HUES64 (cell line): ENCODE measurements around the gene CSF2RB.

Experiments used
- H3K27ac ChIP-seq: 2 replicates; pipeline ENCODE4 v1.7.0; 2013; ENCODE audit warnings: low read depth, low read length, inconsistent platforms
- H3K27me3 ChIP-seq: 2 replicates; pipeline ENCODE4 v1.6.1; 2013; ENCODE audit warnings: mild to moderate bottlenecking, low read length; ENCODE audit not compliant: insufficient read depth
- H3K36me3 ChIP-seq: 2 replicates; pipeline ENCODE4 v1.6.1; 2013; ENCODE audit warnings: mild to moderate bottlenecking, low read length; ENCODE audit not compliant: insufficient read depth
- H3K4me1 ChIP-seq: 2 replicates; pipeline ENCODE4 v1.6.1; 2013; ENCODE audit warnings: mild to moderate bottlenecking, low read length, moderate library complexity; ENCODE audit not compliant: insufficient read depth
- H3K4me3 ChIP-seq: 2 replicates; pipeline ENCODE4 v1.5.1; 2013; ENCODE audit warnings: mild to moderate bottlenecking, low read length, moderate library complexity
- H3K9ac ChIP-seq: 2 replicates; pipeline ENCODE4 v1.6.1; 2013; ENCODE audit warnings: mild to moderate bottlenecking, low read depth, low read length
- H3K9me3 ChIP-seq: 2 replicates; pipeline ENCODE4 v1.6.1; 2013; ENCODE audit warnings: low read depth, low read length; ENCODE audit not compliant: insufficient read depth
- WGBS: fragments of 150-250, 120-280 bp; methylation state at CpG from one replicate; pipeline ENCODE4 v1.1.7; 2013; ENCODE audit warnings: missing lambda C conversion rate; 5-methylcytosine and 5-hydroxymethylcytosine counted together

Gene CSF2RB

DNA sequence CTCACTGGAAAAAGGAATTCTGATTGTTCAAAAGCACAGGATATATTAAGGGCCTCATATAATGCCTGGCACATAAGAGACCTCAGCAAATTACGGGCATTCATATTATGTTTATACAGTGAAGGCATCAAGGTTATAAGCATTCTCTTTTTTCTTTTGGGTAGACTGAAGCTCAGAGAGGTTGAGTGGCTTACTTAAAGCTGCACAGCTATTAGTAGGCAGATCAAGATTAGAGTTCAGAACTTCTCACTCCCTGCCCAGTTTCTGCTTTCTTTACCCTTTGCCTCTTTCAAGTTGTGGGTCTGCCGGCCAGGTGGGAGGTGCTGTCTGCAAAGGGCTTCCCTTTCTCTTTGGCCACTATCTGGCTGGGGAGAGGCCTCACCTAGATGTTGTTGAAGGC, 18.0 kb downstream of the CSF2RB start:
- Histone ChIP-seq H3K4me3 (no peak overlapping the region), H3K4me1 (no peaks in the 10 kb centered on the region), H3K27ac (no peak overlapping the region), H3K9me3 (no peaks in the 10 kb centered on the region), H3K36me3 (no peaks in the 10 kb centered on the region), H3K27me3 (no peaks in the 10 kb centered on the region), H3K9ac (no peak overlapping the region)
- 83% methylated on average over 2 of the region's 2 CpGs for WGBS

DNA sequence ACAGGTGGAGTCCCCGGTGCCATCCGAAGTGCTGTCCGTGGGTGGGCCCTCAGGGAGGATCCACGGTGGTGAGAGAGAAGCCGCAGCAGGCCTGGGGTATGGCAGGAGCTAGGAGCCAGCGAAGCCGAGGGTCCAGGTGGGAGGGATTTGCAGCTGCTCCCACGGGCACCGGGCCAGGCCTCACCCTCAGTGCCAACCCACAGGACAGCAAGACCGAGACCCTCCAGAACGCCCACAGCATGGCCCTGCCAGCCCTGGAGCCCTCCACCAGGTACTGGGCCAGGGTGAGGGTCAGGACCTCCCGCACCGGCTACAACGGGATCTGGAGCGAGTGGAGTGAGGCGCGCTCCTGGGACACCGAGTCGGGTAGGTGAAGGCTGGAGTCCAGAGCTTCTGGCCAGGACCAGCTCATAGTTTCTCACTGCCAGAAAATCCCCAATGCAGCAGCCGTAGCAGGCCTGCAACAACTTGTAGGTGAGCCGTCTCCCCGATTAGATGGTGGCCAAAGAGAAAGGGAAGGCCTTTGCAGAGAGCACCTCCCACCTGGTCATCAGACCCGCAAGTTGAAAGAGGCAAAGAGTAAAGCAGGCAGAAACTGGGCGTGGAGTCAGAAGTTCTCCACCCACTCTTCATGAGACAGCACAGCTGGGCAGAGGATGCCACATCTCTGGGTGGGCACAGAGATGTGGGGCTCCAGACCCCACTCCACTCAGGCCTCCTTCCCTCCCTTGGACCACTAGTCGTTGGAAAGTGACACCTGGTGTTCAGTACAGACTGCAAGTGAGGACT, 20.4 kb downstream of the CSF2RB start:
- H3K27ac ChIP-seq: no peak overlapping the region
- no peak overlapping the region for H3K9ac ChIP-seq
- H3K27me3 ChIP-seq: no peaks in the 10 kb centered on the region
- WGBS: 93% methylated on average over 25 of the region's 25 CpGs
- no peaks in the 10 kb centered on the region for H3K9me3 ChIP-seq
- H3K36me3 ChIP-seq: no peaks in the 10 kb centered on the region
- H3K4me3 ChIP-seq: no peak overlapping the region
- no peaks in the 10 kb centered on the region for H3K4me1 ChIP-seq

DNA sequence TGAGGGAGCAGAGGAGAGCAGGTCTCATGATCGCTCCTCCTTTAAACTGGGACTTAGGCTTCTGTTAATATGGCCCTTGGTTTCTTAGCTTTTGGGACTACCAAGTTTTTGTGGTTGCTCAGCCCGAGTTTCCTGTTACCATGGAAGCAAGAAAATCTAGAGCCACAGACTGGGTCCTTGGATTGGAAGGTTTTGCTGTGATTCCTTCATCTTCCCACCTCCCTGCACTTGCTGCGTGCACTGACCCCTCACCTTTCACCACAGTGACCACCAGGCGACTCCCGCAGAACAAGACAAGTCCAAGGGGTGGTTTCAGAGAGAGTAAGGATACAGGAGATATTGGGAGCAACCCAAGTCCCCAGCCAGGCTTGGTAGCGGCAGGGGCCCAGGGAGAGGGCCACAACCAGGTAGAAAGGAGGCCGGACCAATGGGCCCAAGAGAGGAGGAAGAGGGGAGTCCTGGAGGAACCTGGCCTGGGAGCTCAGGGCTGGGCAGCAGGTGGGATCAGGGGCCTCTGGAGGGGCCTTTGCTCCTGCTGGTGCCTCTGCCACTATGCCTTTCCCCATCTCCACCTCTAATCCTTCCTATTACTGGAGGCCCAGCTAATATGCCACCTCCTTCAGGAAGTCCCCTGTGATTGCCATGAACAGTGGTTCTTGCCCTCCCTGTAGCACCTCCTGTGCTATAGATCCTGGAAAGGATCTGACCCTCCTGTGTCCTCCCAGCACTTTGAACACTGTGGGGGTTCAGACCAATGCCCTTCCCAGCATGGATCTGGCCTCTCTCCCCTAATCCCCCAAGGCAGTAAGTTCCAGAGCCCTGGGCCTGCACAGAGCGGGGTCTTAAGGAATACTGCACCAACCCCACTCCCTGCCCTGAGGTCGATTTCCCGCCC, 21.2 kb downstream of the CSF2RB start:
- H3K4me3 ChIP-seq: no peak overlapping the region
- no peaks in the 10 kb centered on the region for H3K9me3 ChIP-seq
- no peaks in the 10 kb centered on the region for H3K27me3 ChIP-seq
- H3K9ac ChIP-seq: no peak overlapping the region
- H3K4me1 ChIP-seq: no peaks in the 10 kb centered on the region
- H3K27ac ChIP-seq: no peak overlapping the region
- no peaks in the 10 kb centered on the region for H3K36me3 ChIP-seq
- WGBS: 89% methylated on average over 9 of the region's 10 CpGs

DNA sequence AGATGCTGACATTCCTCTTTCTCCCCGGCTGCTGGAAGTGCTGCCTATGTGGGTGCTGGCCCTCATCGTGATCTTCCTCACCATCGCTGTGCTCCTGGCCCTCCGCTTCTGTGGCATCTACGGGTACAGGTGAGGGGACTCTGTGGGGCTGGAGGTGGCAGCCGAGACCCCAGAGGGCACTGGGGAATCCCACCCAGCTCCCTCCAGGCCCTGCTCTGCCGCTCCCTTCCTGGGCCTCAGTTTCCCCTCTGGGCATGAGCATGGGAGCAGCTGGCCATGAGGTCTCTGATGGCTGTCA, 21.8 kb downstream of the CSF2RB start:
- no peak overlapping the region for H3K4me3 ChIP-seq
- WGBS: 96% methylated on average over 7 of the region's 7 CpGs

DNA sequence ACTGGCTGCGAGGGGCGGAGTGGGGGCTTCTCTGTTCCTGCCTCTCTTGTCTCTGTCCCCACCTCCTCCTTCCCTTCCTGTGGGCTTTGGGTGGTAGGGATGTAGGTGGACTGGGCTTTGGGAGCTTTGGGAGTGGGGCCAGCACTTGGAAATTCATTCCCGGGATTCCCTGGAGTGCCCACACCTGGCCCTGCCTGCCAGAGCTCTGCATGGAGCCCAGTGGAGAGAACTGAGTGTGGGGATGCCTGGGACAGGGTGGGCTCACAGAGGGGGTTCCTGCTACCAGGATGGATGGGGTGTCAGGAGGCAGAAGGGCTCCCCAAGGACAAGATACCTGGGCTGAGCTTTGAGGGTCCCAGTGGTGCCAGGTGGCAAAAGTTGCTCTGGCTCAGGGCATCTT, 22.3 kb downstream of the CSF2RB start:
- no peak overlapping the region for H3K27ac ChIP-seq
- 89% methylated on average over 1 of the region's 3 CpGs for whole genome bisulfite sequencing
- no peak overlapping the region for H3K4me3 ChIP-seq
- no peaks in the 10 kb centered on the region for H3K4me1 ChIP-seq
- H3K9me3 ChIP-seq: no peaks in the 10 kb centered on the region
- no peaks in the 10 kb centered on the region for H3K36me3 ChIP-seq
- no peaks in the 10 kb centered on the region for H3K27me3 ChIP-seq
- no peak overlapping the region for H3K9ac ChIP-seq

More for the DNA sequence above, 21.8 kb downstream of the CSF2RB start:
- no peaks in the 10 kb centered on the region for H3K36me3 ChIP-seq
- no peak overlapping the region for H3K9ac ChIP-seq
- H3K27me3 ChIP-seq: no peaks in the 10 kb centered on the region
- no peak overlapping the region for H3K27ac ChIP-seq
- no peaks in the 10 kb centered on the region for H3K4me1 ChIP-seq
- no peaks in the 10 kb centered on the region for H3K9me3 ChIP-seq

DNA sequence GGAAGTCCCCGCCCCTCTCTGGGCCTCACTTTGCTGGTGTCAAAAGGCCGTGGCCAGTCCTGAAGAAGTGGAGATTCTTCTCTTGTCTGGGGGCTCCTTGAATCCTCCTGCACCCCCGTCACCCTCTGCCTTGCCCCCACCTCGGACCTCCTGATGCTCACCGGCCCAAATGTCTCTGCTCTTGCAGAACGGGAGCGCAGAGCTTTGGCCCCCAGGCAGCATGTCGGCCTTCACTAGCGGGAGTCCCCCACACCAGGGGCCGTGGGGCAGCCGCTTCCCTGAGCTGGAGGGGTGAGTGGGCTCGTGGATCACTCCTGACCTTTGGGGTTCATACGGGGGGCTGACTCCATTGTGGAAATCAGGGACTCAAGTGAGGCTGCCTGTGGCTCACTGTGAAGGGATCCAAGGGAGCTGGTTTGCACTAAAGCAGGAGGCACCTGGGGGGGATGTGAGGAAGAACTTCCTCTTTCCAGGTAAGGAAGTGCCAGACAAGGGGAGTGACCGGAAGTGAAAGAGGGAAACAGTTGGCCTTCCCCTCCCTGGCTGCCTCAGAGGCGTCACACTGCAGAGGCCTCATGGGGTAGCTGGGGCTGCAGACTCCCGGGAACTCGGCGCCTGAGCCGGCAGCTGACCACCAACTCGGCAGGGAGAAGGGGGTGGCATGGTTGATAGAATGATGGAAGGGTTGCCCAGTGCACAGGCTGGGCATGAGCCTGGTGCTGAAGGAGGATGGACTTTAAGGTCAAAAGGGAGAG, 23.1 kb downstream of the CSF2RB start:
- peaks cover 4% of the 10 kb centered on the region; the same call in 1 of the 2 replicates for H3K4me1 ChIP-seq
- no peak overlapping the region for H3K27ac ChIP-seq
- no peaks in the 10 kb centered on the region for H3K36me3 ChIP-seq
- no peaks in the 10 kb centered on the region for H3K27me3 ChIP-seq
- H3K4me3 ChIP-seq: no peak overlapping the region
- no peak overlapping the region for H3K9ac ChIP-seq
- H3K9me3 ChIP-seq: no peaks in the 10 kb centered on the region
- 93% methylated on average over 20 of the region's 20 CpGs for WGBS

DNA sequence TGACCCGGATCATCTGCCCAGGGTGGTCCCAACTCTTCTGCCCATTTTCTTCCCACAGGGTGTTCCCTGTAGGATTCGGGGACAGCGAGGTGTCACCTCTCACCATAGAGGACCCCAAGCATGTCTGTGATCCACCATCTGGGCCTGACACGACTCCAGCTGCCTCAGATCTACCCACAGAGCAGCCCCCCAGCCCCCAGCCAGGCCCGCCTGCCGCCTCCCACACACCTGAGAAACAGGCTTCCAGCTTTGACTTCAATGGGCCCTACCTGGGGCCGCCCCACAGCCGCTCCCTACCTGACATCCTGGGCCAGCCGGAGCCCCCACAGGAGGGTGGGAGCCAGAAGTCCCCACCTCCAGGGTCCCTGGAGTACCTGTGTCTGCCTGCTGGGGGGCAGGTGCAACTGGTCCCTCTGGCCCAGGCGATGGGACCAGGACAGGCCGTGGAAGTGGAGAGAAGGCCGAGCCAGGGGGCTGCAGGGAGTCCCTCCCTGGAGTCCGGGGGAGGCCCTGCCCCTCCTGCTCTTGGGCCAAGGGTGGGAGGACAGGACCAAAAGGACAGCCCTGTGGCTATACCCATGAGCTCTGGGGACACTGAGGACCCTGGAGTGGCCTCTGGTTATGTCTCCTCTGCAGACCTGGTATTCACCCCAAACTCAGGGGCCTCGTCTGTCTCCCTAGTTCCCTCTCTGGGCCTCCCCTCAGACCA, 24.0 kb downstream of the CSF2RB start:
- Histone ChIP-seq H3K9me3 (no peaks in the 10 kb centered on the region), H3K36me3 (no peaks in the 10 kb centered on the region), H3K27me3 (no peaks in the 10 kb centered on the region), H3K27ac (no peak overlapping the region), H3K4me3 (no peak overlapping the region), H3K4me1 (peaks cover 4% of the 10 kb centered on the region; the same call in 1 of the 2 replicates), H3K9ac (no peak overlapping the region)
- WGBS: 92% methylated on average over 14 of the region's 14 CpGs

DNA sequence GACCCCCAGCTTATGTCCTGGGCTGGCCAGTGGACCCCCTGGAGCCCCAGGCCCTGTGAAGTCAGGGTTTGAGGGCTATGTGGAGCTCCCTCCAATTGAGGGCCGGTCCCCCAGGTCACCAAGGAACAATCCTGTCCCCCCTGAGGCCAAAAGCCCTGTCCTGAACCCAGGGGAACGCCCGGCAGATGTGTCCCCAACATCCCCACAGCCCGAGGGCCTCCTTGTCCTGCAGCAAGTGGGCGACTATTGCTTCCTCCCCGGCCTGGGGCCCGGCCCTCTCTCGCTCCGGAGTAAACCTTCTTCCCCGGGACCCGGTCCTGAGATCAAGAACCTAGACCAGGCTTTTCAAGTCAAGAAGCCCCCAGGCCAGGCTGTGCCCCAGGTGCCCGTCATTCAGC, 24.6 kb downstream of the CSF2RB start:
- H3K4me3 ChIP-seq: no peak overlapping the region
- no peaks in the 10 kb centered on the region for H3K9me3 ChIP-seq
- H3K4me1 ChIP-seq: peaks cover 4% of the 10 kb centered on the region; the same call in 1 of the 2 replicates
- H3K27ac ChIP-seq: no peak overlapping the region
- H3K27me3 ChIP-seq: no peaks in the 10 kb centered on the region
- H3K36me3 ChIP-seq: no peaks in the 10 kb centered on the region
- H3K9ac ChIP-seq: no peak overlapping the region
- WGBS: 92% methylated on average over 12 of the region's 12 CpGs

DNA sequence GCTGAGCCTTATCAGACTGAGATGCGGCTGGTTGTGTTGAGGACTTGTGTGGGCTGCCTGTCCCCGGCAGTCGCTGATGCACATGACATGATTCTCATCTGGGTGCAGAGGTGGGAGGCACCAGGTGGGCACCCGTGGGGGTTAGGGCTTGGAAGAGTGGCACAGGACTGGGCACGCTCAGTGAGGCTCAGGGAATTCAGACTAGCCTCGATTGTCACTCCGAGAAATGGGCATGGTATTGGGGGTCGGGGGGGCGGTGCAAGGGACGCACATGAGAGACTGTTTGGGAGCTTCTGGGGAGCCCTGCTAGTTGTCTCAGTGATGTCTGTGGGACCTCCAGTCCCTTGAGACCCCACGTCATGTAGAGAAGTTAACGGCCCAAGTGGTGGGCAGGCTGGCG, 25.5 kb downstream of the CSF2RB start:
- Histone ChIP-seq H3K27ac (no peak overlapping the region), H3K4me1 (peaks cover 4% of the 10 kb centered on the region; the same call in 1 of the 2 replicates), H3K36me3 (no peaks in the 10 kb centered on the region), H3K27me3 (no peaks in the 10 kb centered on the region), H3K9ac (no peak overlapping the region), H3K9me3 (no peaks in the 10 kb centered on the region), H3K4me3 (no peak overlapping the region)
- WGBS: 91% methylated on average over 13 of the region's 13 CpGs

DNA sequence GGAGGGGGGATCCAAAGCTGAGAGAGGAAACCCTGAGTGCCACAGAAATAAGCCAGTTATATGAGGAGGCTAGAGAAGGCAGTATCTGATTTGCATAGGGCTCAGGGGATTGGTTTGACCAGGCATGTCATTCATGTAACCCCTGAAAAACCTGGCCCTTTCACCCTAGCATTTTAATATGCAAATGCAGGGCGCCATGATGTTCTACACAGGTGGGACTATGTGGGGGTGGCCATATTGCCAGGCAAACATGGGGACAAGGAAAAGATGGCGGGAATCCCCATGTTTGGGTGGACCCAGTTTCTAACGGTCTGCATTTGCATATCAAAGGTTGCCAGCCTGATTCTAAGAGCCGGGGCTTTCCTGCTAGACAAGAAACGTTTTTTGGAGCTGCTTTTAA, 27.2 kb downstream of the CSF2RB start:
- 59% methylated on average over 5 of the region's 5 CpGs for WGBS
- Histone ChIP-seq H3K4me1 (peaks cover 4% of the 10 kb centered on the region; the same call in 1 of the 2 replicates), H3K9me3 (no peaks in the 10 kb centered on the region), H3K9ac (no peak overlapping the region), H3K27me3 (no peaks in the 10 kb centered on the region), H3K4me3 (no peak overlapping the region), H3K36me3 (no peaks in the 10 kb centered on the region), H3K27ac (no peak overlapping the region)
